GM19438 (cell line): ENCODE data around the gene DCXR.

Experiments
- ATAC-seq: cut with Tn5 transposase; IDR thresholded peaks from one replicate; pipeline ENCODE4 v1.9.1; 2021; ENCODE audit warnings: low read depth; ENCODE audit not compliant: unreplicated experiment

DCXR gene

GRCh38 chr17:81990836-81991683 is 46.4 kb downstream of the DCXR start:
- no peak for ATAC-seq

GRCh38 chr17:81987161-81987770 is 50.2 kb downstream of the DCXR start:
- no peak for ATAC-seq

GRCh38 chr17:81986606-81987005 is 50.9 kb downstream of the DCXR start:
- no peak for ATAC-seq
